Non-pigmented ciliary epithelial cell (primary cell): ENCODE results near the gene DNAJC21.

Experiments used
- DNase-seq: peaks from one replicate; pipeline ENCODE4 v3.0.0-alpha.2; 2010; ENCODE audit warnings: low read depth

DNAJC21 gene

DNA sequence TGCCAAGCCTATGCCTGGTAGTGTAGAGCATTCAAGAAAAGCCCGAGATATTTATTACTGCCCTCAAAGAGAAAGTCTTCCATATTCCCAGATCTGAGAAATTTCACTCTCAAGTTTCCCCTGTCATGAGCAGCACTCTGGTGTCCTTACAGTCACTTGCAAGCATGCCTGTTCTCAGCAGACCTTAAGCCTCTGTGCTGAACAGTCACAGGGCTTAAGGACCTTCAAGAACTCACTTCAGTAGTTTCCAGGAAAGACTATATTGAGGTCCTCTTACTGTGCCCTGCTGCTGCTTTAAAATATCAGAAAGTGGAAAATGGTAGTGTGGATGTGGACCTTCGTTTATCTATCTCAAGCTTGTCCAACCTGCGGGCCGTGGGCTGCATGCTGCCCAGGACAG is 53.5 kb downstream of the DNAJC21 start:
- no peak for DNase-seq

- no peak for DNase-seq
These were observed 57.6 kb downstream of the DNAJC21 start for GRCh38 chr5:34986965-34987364.

GRCh38 chr5:34991486-34992238 is 62.3 kb downstream of the DNAJC21 start:
- peak; percentile 24 for DNase-seq

DNA sequence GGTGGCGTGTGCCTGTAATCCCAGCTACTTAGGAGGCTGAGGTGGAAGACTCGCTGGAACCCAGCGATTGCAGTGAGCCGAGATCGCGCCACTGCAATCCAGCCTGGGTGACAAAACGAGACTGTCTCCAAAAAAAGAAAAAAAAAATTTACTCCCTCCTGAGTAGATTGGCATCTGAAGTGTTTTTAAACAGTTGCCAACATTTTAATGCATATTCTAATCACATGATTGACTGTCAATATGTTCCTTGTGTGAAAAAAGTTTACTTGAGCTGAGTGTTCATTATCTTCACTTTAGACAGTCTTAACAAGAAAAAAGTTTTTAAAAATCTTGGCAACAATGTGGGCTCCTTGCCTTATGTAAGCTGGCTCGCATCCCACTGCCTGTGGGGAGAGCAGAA is 64.6 kb downstream of the DNAJC21 start:
- no peak for DNase-seq

DNA sequence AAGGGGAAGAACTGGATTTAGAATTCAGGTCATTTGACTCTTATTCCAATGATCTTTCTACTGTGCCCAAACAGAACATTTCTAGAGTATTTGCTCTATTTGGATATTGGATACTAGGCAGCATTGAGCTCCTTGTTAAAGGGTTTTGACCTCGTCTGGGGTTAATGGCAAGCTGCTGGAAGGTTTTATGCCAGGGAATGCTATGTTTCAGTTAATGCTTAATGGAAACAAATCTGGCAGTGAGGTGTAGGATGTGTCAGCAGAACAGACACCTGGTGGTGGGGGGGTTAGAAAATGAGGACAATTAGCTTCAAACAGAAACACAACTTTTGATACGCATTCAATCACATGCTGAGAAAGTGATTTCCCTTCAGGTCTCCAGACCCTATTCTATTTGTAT is 66.9 kb downstream of the DNAJC21 start:
- no peak for DNase-seq

DNA sequence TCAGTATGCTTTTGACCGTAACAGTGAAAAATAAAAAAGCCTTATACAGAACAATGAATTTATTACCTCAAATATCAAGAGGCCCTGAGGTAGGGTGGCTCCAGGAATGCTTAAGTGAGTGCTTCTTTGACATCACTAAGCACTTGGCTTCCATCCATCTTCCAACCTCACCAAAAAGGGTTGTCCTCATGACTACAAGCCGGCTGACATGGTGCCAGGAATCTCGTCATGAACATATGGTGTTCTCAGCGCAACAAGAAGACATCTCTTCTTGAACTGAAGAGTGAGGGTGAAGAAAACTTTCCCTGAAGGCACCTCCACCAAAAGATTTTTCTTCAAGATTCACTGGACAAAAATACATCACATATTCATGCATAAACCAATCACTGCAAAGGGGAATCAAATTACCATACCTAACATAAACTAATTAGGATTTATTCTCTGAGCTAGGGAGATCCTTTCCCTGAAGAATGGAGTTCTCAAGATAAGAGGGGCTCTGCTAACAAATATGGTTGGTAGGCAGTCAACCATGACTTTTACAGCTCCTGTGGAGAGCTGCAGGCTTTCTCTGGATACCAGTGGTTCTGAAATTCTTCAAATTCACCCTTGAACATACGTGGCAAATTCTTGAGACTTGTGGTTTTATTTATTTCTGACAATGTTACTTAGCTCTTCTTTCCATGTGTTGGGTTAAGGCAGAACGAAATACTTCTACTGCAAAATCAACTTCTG is 68.9 kb downstream of the DNAJC21 start:
- DNase-seq = peak; percentile 57

DNA sequence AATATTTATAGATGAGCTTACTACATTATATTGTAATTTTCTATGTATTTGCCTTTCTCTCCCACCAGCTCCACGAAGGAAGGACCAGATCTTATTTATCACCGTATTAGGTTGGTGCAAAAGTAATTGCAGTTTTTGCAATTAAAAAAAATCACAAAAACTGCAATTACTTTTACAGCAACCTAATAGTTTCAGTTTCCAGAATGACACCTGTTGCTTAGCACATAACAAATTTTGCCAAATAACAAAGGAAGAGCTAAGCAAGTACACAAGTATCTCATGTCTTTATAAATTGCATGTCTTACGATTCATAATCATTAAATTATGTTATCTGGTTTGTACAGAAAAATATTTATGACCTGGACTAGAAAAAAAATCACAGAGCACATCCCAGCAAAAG is 72.5 kb downstream of the DNAJC21 start:
- no peak for DNase-seq

DNA sequence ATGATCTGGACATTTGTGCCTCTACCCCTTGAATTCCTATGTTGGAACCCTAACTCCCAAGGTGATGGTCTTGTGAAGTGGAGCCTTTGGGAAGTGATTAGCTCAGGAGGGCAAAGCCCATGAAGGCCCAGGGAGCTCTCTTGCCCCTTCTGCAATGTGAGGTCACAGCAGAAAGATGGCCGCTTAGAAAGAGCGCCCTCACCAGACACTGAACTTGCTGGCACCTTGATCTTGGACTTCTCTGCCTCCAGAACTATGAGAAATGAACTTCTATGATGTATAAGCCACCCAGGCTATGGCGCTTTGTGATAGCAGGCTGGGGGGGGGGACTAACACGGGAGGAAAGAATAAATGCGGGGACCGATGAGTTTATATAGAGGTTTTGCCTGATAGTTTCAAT is 73.1 kb downstream of the DNAJC21 start:
- DNase-seq = no peak

DNA sequence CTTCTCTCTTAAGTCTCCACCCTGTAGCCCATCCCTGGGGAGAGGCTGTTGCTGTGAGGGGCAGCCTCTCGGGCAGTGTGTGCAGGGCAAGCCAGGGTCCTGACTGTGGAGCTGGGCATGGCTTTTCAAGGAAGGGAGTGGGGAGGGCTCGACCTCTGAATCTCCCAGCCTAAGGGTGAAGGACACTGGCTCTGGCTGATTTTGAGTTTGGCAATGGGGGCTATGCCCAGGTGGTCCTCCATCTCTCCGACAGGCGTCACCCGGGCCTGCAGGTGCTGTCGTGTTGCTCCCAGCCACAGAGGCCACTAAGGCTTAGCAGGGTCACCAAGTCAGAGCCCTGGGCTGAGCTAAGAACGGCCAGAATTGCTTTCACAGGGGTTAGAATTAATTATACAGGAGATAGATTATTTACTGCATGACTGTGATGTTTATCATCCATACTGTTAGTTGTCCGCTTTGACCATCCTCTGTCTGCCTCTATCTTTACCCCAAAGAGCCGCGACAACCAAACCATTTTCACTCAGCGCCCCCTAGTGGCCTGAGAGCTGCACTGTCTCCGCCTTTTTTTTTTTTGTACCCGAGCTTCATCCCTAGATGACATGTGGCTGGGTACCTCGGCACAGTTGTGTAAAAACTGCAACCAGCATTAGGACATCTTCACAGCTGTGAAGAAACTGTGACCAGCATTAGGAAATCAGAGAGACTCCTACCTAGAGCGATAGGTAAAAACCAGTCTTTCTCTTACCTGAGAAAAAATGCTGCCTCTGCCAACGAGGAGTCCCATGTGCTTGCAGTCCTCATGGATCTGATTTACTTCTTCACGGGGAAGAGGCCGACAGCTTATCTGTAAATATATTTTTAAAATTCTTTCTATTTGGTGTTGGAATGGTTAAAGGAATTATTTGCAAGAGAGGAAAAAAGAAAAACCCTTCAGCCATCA is 73.9 kb downstream of the DNAJC21 start:
- no peak for DNase-seq

GRCh38 chr5:35004200-35004599 is 74.8 kb downstream of the DNAJC21 start:
- no peak for DNase-seq

DNA sequence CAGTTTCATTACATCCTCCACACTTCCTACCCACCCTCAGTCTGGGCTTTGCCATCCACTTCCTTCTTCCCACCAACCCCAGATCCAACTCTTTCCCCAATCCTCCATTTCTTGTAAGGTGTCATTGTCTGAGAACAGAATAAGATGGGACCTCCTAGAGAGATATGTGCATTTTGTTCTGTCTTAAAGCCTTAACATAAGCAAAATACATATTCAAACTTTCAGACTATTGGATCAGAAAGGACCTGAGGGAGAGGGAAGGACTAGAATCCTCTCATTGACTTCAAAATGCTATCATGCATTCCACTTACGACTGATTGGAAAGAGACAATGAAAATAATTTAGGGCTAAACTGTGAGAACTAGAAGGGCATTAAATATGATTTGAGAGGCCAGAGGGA is 75.4 kb downstream of the DNAJC21 start:
- DNase-seq = no peak
